Endothelial cell of umbilical vein (primary cell): ENCODE results near the gene KIF26B. TPM values are rescaled to one million over a fixed set of nuclear protein-coding genes. Genes with fewer than 3 reads are reported as not detected.

Source experiments
- BruUV-seq: library from RNA; stranded (reverse); fragments of 400-500 nt; replicated peaks from 2 replicates; lab custom pipeline; 2021; lab: Mats Ljungman, UMichigan
- CTCF ChIA-PET: fragments of 300-600, 350-600 bp; sonication (Branson Sonifier 250); formaldehyde crosslinking; loops from one replicate; lab custom pipeline; 2021; ENCODE audit warnings: antibody characterized with exemption, inconsistent platforms; lab: Charles Lee
- POLR2A ChIA-PET: fragments of 300-600, 350-600 bp; sonication (Branson Sonifier 250); formaldehyde crosslinking; loops from one replicate; lab custom pipeline; 2021; ENCODE audit warnings: antibody characterized with exemption, inconsistent platforms; lab: Charles Lee
- DNase-seq: peaks from one replicate; pipeline ENCODE4 v3.0.0-alpha.2; 2011; ENCODE audit warnings: low read depth, low spot score
- FAIRE-seq: peaks from 2 replicates; lab custom pipeline; 2011; peaks lifted over from hg19 to GRCh38; lab: Jason Lieb, UNC
- H2AFZ ChIP-seq: 2 replicates; pipeline ENCODE4 v1.6.0; 2012; ENCODE audit warnings: low read depth, low read length, control low read depth, inconsistent platforms
- H3K27ac ChIP-seq: 2 replicates; pipeline ENCODE4 v1.5.1; 2011; ENCODE audit warnings: low read depth, mild to moderate bottlenecking, control low read depth, low read length, moderate library complexity; ENCODE audit not compliant: insufficient read depth
- H3K27me3 ChIP-seq, 2 experiments: 2 replicates each; pipeline versions ENCODE4 v1.6.0 to v1.6.1; 2011; ENCODE audit warnings: low read length in 2 of 2, mixed read lengths in 1 of 2; ENCODE audit not compliant: control insufficient read depth in 2 of 2, insufficient read depth in 2 of 2
- H3K36me3 ChIP-seq, 2 experiments: 2 replicates in 1 of 2; 3 replicates in 1 of 2; pipeline ENCODE4 v1.5.1; 2011; ENCODE audit warnings: low read length in 2 of 2, mild to moderate bottlenecking in 1 of 2, moderate library complexity in 1 of 2; ENCODE audit not compliant: control insufficient read depth in 2 of 2, insufficient read depth in 2 of 2; ENCODE audit errors: extremely low read depth in 1 of 2
- H3K4me1 ChIP-seq: 3 replicates; pipeline ENCODE4 v1.5.1; 2011; ENCODE audit warnings: mild to moderate bottlenecking, low read length; ENCODE audit not compliant: control insufficient read depth, insufficient read depth; ENCODE audit errors: extremely low read depth
- H3K4me2 ChIP-seq: 2 replicates; pipeline ENCODE4 v1.6.1; 2011; ENCODE audit warnings: low read length, control low read depth, mixed read lengths; ENCODE audit not compliant: insufficient read depth
- H3K4me3 ChIP-seq, 3 experiments: fragments of 200-600 bp in 1 of 3; sonication (generic), shearing (Covaris generic) in 1 of 3; replicated peaks in 1 of 3; 2 replicates each; pipeline ENCODE4 v1.5.1; 2011 to 2016; ENCODE audit warnings: control low read depth in 3 of 3, low read length in 3 of 3, mild to moderate bottlenecking in 2 of 3, inconsistent platforms in 1 of 3, low read depth in 1 of 3, moderate library complexity in 1 of 3; ENCODE audit not compliant: insufficient read depth in 1 of 3
- H3K79me2 ChIP-seq: 2 replicates; pipeline ENCODE4 v1.6.0; 2012; ENCODE audit warnings: low read length, inconsistent platforms; ENCODE audit not compliant: control insufficient read depth, insufficient read depth
- H3K9ac ChIP-seq: replicated peaks from 2 replicates; pipeline ENCODE3; 2011; ENCODE audit warnings: low read length, control low read depth; ENCODE audit not compliant: insufficient read depth; ENCODE audit errors: extremely low read depth
- H3K9me1 ChIP-seq: replicated peaks from 3 replicates; pipeline ENCODE4 v1.6.0; 2011; ENCODE audit warnings: mild to moderate bottlenecking, low read length; ENCODE audit not compliant: control insufficient read depth, insufficient read depth; ENCODE audit errors: extremely low read depth
- H3K9me3 ChIP-seq: replicated peaks from 2 replicates; pipeline ENCODE4 v1.5.1; 2012; ENCODE audit warnings: low read length, inconsistent platforms; ENCODE audit not compliant: control insufficient read depth, insufficient read depth
- H4K20me1 ChIP-seq: replicated peaks from 2 replicates; pipeline ENCODE3; 2011; ENCODE audit warnings: mild to moderate bottlenecking, low read length; ENCODE audit not compliant: control insufficient read depth, insufficient read depth; ENCODE audit errors: extremely low read depth
- CTCF ChIP-seq, 2 donors: IDR thresholded peaks; 1 replicate in 1 of 2; 2 replicates in 1 of 2; pipeline ENCODE4 v1.5.1; 2011; ENCODE audit warnings: low read length in 2 of 2, mild to moderate bottlenecking in 2 of 2, moderate library complexity in 2 of 2, control low read depth in 1 of 2, inconsistent platforms in 1 of 2, low read depth in 1 of 2; ENCODE audit not compliant: insufficient read depth in 1 of 2; ENCODE audit errors: extremely low read depth in 1 of 2
- EZH2 ChIP-seq: IDR thresholded peaks from 2 replicates; pipeline ENCODE4 v1.6.1; 2012; ENCODE audit warnings: borderline replicate concordance, low read depth, mild to moderate bottlenecking, moderate library complexity, low read length, inconsistent platforms; ENCODE audit not compliant: severe bottlenecking
- FOS ChIP-seq: IDR thresholded peaks from 2 replicates; pipeline ENCODE4 v1.6.1; 2011; ENCODE audit warnings: mild to moderate bottlenecking, low read length, moderate library complexity, borderline replicate concordance; ENCODE audit not compliant: insufficient read depth
- GATA2 ChIP-seq: IDR thresholded peaks from 2 replicates; pipeline ENCODE4 v1.7.0; 2011; ENCODE audit warnings: low read depth, mild to moderate bottlenecking, moderate library complexity, mixed read lengths, low read length; ENCODE audit not compliant: insufficient read length, insufficient read depth
- JUN ChIP-seq: IDR thresholded peaks from 2 replicates; pipeline ENCODE4 v1.6.1; 2011; ENCODE audit warnings: borderline replicate concordance, low read depth; ENCODE audit not compliant: insufficient read length, insufficient read depth
- MAX ChIP-seq: IDR thresholded peaks from 2 replicates; pipeline ENCODE4 v1.6.1; 2011; ENCODE audit not compliant: insufficient read depth, insufficient read length
- MYC ChIP-seq: IDR thresholded peaks from one replicate; pipeline ENCODE4 v1.6.1; 2011; ENCODE audit warnings: mild to moderate bottlenecking, low read depth, low read length
- POLR2A ChIP-seq: IDR thresholded peaks from 2 replicates; pipeline ENCODE4 v1.6.1; 2012; ENCODE audit warnings: low read depth, mild to moderate bottlenecking, control low read depth, low read length
- POLR2AphosphoS5 ChIP-seq: IDR thresholded peaks from 2 replicates; pipeline ENCODE4 v1.6.1; 2012; ENCODE audit warnings: low read depth, mild to moderate bottlenecking, control low read depth, low read length, moderate library complexity; ENCODE audit not compliant: insufficient read depth
- dilution Hi-C: fragments of 300-500 bp; cut with MboI; formaldehyde crosslinking; loops from one replicate; pipeline ENCODE4 v1.15.0; 2019; ENCODE audit warnings: low sequenced_read_pairs; ENCODE audit not compliant: extremely low pct_ligation_motif_present
- intact Hi-C: fragments of 100-400 bp; cut with micrococcal nuclease; formaldehyde crosslinking; loops from one replicate; pipeline ENCODE4 v1.10.0; 2022
- polyA plus RNA-seq, 4 experiments: library from polyadenylated mRNA; depleted of rRNA in 3 of 4; stranded (reverse) in 3 of 4; unstranded in 1 of 4; fragments of >200 nt; gene quantifications; 2 replicates each; pipeline versions ENCODE4 v1.2.1 to v1.2.3, GENCODE V29; 2011 to 2012; ENCODE audit warnings: missing spikeins in 1 of 4
- total RNA-seq: library from RNA; stranded (reverse); gene quantifications from 2 replicates; pipeline ENCODE4 v1.2.3, GENCODE V29; 2021

Gene KIF26B
- total and polyA plus RNA-seq, 2 donors (not counting 3 experiments of a cell fraction or from before 2014, with no cell fraction given), result 0.04 to 0.49 TPM

GRCh38 chr1:245330951-245331350 is 176.2 kb downstream of the KIF26B start:
- H3K27me3 ChIP-seq, result no peaks in the 10 kb centered on the region
- no peak overlapping the region for H2AFZ ChIP-seq
- no peak for DNase-seq
- no peaks in the 10 kb centered on the region for H3K36me3 ChIP-seq
- no peaks in the 10 kb centered on the region for H3K4me1 ChIP-seq
- no peaks in the 10 kb centered on the region for H3K9me3 ChIP-seq
- FAIRE-seq, result no peak
- no peak overlapping the region for H3K9ac ChIP-seq
- ChIA-PET CTCF (no interaction called here), POLR2A (no interaction called here)
- no peak overlapping the region for H3K4me3 ChIP-seq
- no peaks in the 10 kb centered on the region for H3K9me1 ChIP-seq
- dilution Hi-C loops (no loop called here), intact Hi-C loops (no loop called here)
- no TSS peak for BruUV-seq
- no peak overlapping the region for H3K27ac ChIP-seq
- H3K4me2 ChIP-seq, result no peak overlapping the region
- no peaks in the 10 kb centered on the region for H4K20me1 ChIP-seq
- TF ChIP-seq CTCF (IDR thresholded peaks at IDR 0.05; ENCODE audit: extremely low read depth in 1 of 2, insufficient read depth in 1 of 2, low read depth in 1 of 2, low read length in 2 of 2) (no peak), GATA2 (no peak)
- no peaks in the 10 kb centered on the region for H3K79me2 ChIP-seq

GRCh38 chr1:245332085-245332484 is 177.3 kb downstream of the KIF26B start:
- Histone ChIP-seq H3K9ac (no peak overlapping the region), H3K4me2 (no peak overlapping the region), H3K79me2 (no peaks in the 10 kb centered on the region), H3K9me3 (no peaks in the 10 kb centered on the region), H3K4me3 (no peak overlapping the region), H3K9me1 (no peaks in the 10 kb centered on the region), H3K27me3 (no peaks in the 10 kb centered on the region), H3K27ac (no peak overlapping the region), H3K4me1 (no peaks in the 10 kb centered on the region), H4K20me1 (no peaks in the 10 kb centered on the region), H2AFZ (no peak overlapping the region), H3K36me3 (no peaks in the 10 kb centered on the region)
- FAIRE-seq, result no peak
- no TSS peak for BruUV-seq
- intact Hi-C loops (no loop called here), dilution Hi-C loops (no loop called here)
- DNase-seq, result no peak
- POLR2A ChIA-PET, result no interaction called here
- TF ChIP-seq MYC, result no peak
- TF ChIP-seq EZH2, result no peak
- TF ChIP-seq POLR2A, result no peak
- TF ChIP-seq FOS, result no peak
- TF ChIP-seq MAX, result no peak
- no peak for TF ChIP-seq POLR2AphosphoS5
- no peak for TF ChIP-seq GATA2
- TF ChIP-seq CTCF (IDR thresholded peaks at IDR 0.05; ENCODE audit: extremely low read depth in 1 of 2, insufficient read depth in 1 of 2, low read depth in 1 of 2, low read length in 2 of 2), result no peak
- TF ChIP-seq JUN, result no peak
- CTCF ChIA-PET, result no interaction called here
